HepG2 (cell line): ENCODE data around the gene ZNF276. TPM values are rescaled to one million over a fixed set of nuclear protein-coding genes. Genes with fewer than 3 reads are reported as not detected.
A peak's percentile ranks its signal among the peaks of the same experiment; 100 is the strongest.

ENCODE experiments used
- FOXO1 ChIP-seq: sonication (generic); formaldehyde crosslinking; IDR thresholded peaks from 2 replicates; pipeline ENCODE4 v1.4.0; 2020; ENCODE audit warnings: missing genetic modification reagents
- FOXP1 ChIP-seq, 2 experiments: fragments of 450-650 bp in 1 of 2; IDR thresholded peaks; 2 replicates each; pipeline ENCODE4 v1.6.1; 2017 to 2018; ENCODE audit warnings: antibody characterized with exemption in 1 of 2
- GATAD1 ChIP-seq: IDR thresholded peaks from 2 replicates; pipeline ENCODE4 v1.6.1; 2016; ENCODE audit warnings: missing genetic modification reagents, missing compliant biosample characterization
- MAF1 ChIP-seq: sonication (generic); formaldehyde crosslinking; IDR thresholded peaks from 2 replicates; pipeline ENCODE4 v1.5.0; 2020; ENCODE audit warnings: missing genetic modification reagents, borderline replicate concordance
- MXD4 ChIP-seq: IDR thresholded peaks from 2 replicates; pipeline ENCODE4 v1.6.1; 2016; ENCODE audit warnings: mild to moderate bottlenecking, missing biosample characterization, missing genetic modification reagents
- SRY ChIP-seq: sonication (generic); formaldehyde crosslinking; IDR thresholded peaks from 2 replicates; pipeline ENCODE4 v1.8.0; 2022; ENCODE audit warnings: mild to moderate bottlenecking, missing genetic modification reagents
- ZFP90 ChIP-seq: sonication (generic); formaldehyde crosslinking; IDR thresholded peaks from 2 replicates; pipeline ENCODE4 v1.8.0; 2022; ENCODE audit warnings: missing genetic modification reagents, mild to moderate bottlenecking, inconsistent platforms, borderline replicate concordance
- ZNF749 ChIP-seq: sonication (generic); formaldehyde crosslinking; IDR thresholded peaks from 2 replicates; pipeline ENCODE4 v1.8.0; 2022; ENCODE audit warnings: mild to moderate bottlenecking, missing genetic modification reagents, moderate library complexity, borderline replicate concordance
- polyA plus RNA-seq, 8 experiments: library from polyadenylated mRNA; depleted of rRNA in 3 of 8; stranded (reverse) in 7 of 8; unstranded in 1 of 8; fragments of >200 nt; fragmentation: Illumina TruSeq in 4 of 8; extraction: Trizol in 4 of 8; gene quantifications; 2 replicates each; pipeline versions ENCODE4 v1.2.1 to v1.2.3, GENCODE V29; 2011 to 2016; ENCODE audit warnings: low read depth in 4 of 8, missing spikeins in 1 of 8, mixed read lengths in 1 of 8; ENCODE audit not compliant: insufficient read depth in 1 of 8
- total RNA-seq, 5 experiments: library from RNA; depleted of rRNA; stranded (reverse); fragments of >200 nt; fragmentation: Illumina TruSeq; extraction: Trizol; gene quantifications; 2 replicates each; pipeline ENCODE4 v1.2.3, GENCODE V29; 2016; ENCODE audit warnings: low read depth in 1 of 5
- TF ChIP-seq, protein P1 (sequence below): sonication (generic); formaldehyde crosslinking; IDR thresholded peaks from 2 replicates; pipeline ENCODE4 v1.4.0; 2020; ENCODE audit warnings: missing genetic modification reagents
- TF ChIP-seq, protein P2 (sequence below): sonication (generic); formaldehyde crosslinking; IDR thresholded peaks from 2 replicates; pipeline ENCODE4 v1.4.0; 2020; ENCODE audit warnings: missing genetic modification reagents, borderline replicate concordance
- TF ChIP-seq, protein P3 (sequence below): sonication (generic); formaldehyde crosslinking; conservative IDR thresholded peaks from 2 replicates; pipeline ENCODE4 v1.8.1; 2023; ENCODE audit warnings: missing genetic modification reagents
- TF ChIP-seq, protein P4 (sequence below): sonication (generic); formaldehyde crosslinking; IDR thresholded peaks from 2 replicates; pipeline ENCODE4 v1.8.1; 2023; ENCODE audit warnings: mild to moderate bottlenecking, missing genetic modification reagents
- TF ChIP-seq, protein P5 (sequence below): sonication (generic); formaldehyde crosslinking; IDR thresholded peaks from 2 replicates; pipeline ENCODE4 v1.4.0; 2020; ENCODE audit warnings: mild to moderate bottlenecking, missing genetic modification reagents

Gene ZNF276
- total and polyA plus RNA-seq, 2 of the 13 experiments (the other 11 are each of a cell fraction or from before 2014, with no cell fraction given) = 17.7 to 18.0 TPM

DNA sequence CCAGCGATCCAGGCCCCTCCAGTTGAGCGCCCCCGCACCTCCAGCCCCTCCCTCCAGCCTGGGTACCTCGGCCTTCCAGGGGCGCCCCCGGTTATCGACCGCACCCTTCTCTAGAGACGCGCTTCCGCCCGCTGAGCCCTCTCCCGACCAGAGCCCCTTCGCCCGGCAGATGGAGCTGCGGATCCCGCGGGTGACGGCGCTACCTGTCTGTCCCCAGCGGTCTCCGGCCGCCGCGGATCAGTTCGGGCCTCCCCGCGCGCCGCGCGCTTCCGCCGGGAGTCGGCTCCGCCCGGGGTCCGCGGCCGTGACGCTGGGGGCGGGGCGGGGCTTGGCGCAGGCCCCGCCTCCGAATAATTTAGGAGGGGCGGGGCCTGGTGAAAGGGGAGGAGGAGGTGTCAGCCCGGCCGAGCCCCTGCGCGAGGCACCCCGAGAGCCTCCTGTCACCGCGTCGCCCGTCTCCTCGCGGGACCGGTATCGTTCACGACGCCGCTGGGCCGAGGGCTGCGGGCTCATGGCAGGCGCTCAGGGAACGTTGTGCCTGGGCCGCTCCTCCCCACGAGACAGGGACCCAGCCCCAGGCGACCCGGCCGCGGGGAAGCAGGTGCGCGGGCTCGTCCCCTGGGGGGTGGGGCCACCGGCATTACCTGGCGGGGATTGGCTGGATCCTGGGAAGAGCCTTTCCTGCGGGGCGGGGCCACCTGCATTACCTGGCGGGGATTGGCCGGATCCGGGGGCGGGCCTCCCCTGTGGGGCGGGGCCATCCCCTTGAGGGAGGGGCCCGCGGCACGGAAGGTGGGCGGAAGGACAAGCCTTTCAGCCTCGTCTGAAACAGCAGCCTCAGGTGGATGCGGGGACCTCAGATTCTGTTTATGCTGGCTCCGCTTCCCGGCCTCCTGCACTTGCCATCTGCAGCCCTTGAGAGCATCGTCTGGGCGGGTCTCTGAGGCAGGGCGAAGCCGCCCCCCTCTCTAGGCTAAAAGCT lies 19.6 kb upstream of the ZNF276 start, which contains the start of gene SPATA2L (continued):
- TF ChIP-seq, protein P1, sequence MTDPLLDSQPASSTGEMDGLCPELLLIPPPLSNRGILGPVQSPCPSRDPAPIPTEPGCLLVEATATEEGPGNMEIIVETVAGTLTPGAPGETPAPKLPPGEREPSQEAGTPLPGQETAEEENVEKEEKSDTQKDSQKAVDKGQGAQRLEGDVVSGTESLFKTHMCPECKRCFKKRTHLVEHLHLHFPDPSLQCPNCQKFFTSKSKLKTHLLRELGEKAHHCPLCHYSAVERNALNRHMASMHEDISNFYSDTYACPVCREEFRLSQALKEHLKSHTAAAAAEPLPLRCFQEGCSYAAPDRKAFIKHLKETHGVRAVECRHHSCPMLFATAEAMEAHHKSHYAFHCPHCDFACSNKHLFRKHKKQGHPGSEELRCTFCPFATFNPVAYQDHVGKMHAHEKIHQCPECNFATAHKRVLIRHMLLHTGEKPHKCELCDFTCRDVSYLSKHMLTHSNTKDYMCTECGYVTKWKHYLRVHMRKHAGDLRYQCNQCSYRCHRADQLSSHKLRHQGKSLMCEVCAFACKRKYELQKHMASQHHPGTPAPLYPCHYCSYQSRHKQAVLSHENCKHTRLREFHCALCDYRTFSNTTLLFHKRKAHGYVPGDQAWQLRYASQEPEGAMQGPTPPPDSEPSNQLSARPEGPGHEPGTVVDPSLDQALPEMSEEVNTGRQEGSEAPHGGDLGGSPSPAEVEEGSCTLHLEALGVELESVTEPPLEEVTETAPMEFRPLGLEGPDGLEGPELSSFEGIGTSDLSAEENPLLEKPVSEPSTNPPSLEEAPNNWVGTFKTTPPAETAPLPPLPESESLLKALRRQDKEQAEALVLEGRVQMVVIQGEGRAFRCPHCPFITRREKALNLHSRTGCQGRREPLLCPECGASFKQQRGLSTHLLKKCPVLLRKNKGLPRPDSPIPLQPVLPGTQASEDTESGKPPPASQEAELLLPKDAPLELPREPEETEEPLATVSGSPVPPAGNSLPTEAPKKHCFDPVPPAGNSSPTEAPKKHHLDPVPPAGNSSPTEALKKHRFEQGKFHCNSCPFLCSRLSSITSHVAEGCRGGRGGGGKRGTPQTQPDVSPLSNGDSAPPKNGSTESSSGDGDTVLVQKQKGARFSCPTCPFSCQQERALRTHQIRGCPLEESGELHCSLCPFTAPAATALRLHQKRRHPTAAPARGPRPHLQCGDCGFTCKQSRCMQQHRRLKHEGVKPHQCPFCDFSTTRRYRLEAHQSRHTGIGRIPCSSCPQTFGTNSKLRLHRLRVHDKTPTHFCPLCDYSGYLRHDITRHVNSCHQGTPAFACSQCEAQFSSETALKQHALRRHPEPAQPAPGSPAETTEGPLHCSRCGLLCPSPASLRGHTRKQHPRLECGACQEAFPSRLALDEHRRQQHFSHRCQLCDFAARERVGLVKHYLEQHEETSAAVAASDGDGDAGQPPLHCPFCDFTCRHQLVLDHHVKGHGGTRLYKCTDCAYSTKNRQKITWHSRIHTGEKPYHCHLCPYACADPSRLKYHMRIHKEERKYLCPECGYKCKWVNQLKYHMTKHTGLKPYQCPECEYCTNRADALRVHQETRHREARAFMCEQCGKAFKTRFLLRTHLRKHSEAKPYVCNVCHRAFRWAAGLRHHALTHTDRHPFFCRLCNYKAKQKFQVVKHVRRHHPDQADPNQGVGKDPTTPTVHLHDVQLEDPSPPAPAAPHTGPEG (CRISPR knock-in tag) = peak; percentile 93
- TF ChIP-seq, protein P2, sequence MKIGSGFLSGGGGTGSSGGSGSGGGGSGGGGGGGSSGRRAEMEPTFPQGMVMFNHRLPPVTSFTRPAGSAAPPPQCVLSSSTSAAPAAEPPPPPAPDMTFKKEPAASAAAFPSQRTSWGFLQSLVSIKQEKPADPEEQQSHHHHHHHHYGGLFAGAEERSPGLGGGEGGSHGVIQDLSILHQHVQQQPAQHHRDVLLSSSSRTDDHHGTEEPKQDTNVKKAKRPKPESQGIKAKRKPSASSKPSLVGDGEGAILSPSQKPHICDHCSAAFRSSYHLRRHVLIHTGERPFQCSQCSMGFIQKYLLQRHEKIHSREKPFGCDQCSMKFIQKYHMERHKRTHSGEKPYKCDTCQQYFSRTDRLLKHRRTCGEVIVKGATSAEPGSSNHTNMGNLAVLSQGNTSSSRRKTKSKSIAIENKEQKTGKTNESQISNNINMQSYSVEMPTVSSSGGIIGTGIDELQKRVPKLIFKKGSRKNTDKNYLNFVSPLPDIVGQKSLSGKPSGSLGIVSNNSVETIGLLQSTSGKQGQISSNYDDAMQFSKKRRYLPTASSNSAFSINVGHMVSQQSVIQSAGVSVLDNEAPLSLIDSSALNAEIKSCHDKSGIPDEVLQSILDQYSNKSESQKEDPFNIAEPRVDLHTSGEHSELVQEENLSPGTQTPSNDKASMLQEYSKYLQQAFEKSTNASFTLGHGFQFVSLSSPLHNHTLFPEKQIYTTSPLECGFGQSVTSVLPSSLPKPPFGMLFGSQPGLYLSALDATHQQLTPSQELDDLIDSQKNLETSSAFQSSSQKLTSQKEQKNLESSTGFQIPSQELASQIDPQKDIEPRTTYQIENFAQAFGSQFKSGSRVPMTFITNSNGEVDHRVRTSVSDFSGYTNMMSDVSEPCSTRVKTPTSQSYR (CRISPR knock-in tag) = 0 out of 2 replicates have a peak, but pooled peaks have one; percentile 24
- peak; percentile 75 for TF ChIP-seq ZNF749 (CRISPR knock-in tag)
- TF ChIP-seq GATAD1 = peak; percentile 1
- peak; percentile 68; the same call in 1 of the 2 replicates for TF ChIP-seq ZFP90
- TF ChIP-seq, protein P3, sequence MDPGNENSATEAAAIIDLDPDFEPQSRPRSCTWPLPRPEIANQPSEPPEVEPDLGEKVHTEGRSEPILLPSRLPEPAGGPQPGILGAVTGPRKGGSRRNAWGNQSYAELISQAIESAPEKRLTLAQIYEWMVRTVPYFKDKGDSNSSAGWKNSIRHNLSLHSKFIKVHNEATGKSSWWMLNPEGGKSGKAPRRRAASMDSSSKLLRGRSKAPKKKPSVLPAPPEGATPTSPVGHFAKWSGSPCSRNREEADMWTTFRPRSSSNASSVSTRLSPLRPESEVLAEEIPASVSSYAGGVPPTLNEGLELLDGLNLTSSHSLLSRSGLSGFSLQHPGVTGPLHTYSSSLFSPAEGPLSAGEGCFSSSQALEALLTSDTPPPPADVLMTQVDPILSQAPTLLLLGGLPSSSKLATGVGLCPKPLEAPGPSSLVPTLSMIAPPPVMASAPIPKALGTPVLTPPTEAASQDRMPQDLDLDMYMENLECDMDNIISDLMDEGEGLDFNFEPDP (CRISPR knock-in tag) = no peak
- TF ChIP-seq, protein P4, sequence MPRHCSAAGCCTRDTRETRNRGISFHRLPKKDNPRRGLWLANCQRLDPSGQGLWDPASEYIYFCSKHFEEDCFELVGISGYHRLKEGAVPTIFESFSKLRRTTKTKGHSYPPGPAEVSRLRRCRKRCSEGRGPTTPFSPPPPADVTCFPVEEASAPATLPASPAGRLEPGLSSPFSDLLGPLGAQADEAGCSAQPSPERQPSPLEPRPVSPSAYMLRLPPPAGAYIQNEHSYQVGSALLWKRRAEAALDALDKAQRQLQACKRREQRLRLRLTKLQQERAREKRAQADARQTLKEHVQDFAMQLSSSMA = peak; percentile 19; the same call in 1 of the 2 replicates
- TF ChIP-seq MAF1 (CRISPR knock-in tag) = peak; percentile 75; the same call in 1 of the 2 replicates
- no peak for TF ChIP-seq FOXP1 (IDR thresholded peaks at IDR 0.05)
- TF ChIP-seq FOXP1 (CRISPR knock-in tag; IDR thresholded peaks at IDR 0.05) = no peak
- TF ChIP-seq, protein P5, sequence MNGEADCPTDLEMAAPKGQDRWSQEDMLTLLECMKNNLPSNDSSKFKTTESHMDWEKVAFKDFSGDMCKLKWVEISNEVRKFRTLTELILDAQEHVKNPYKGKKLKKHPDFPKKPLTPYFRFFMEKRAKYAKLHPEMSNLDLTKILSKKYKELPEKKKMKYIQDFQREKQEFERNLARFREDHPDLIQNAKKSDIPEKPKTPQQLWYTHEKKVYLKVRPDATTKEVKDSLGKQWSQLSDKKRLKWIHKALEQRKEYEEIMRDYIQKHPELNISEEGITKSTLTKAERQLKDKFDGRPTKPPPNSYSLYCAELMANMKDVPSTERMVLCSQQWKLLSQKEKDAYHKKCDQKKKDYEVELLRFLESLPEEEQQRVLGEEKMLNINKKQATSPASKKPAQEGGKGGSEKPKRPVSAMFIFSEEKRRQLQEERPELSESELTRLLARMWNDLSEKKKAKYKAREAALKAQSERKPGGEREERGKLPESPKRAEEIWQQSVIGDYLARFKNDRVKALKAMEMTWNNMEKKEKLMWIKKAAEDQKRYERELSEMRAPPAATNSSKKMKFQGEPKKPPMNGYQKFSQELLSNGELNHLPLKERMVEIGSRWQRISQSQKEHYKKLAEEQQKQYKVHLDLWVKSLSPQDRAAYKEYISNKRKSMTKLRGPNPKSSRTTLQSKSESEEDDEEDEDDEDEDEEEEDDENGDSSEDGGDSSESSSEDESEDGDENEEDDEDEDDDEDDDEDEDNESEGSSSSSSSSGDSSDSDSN (CRISPR knock-in tag) = peak; percentile 74
- peak; percentile 86 for TF ChIP-seq MXD4 (CRISPR knock-in tag)
- peak; percentile 48; the same call in 1 of the 2 replicates for TF ChIP-seq SRY (CRISPR knock-in tag)
- TF ChIP-seq FOXO1 = peak; percentile 17
